GM12864 (cell line): ENCODE results near the gene PFDN1.

ENCODE experiments used
- DNase-seq: peaks from one replicate; pipeline ENCODE4 v3.0.0-alpha.2; 2011; ENCODE audit warnings: low read depth
- H3K4me3 ChIP-seq: 2 replicates; pipeline ENCODE4 v1.5.1; 2011; ENCODE audit warnings: mild to moderate bottlenecking, low read depth, low read length, control low read depth
- CTCF ChIP-seq: IDR thresholded peaks from 2 replicates; pipeline ENCODE4 v1.5.1; 2011; ENCODE audit warnings: low read depth, mild to moderate bottlenecking, moderate library complexity, low read length, control low read depth, inconsistent platforms; ENCODE audit errors: missing control alignments

PFDN1 gene

GRCh38 chr5:140197023-140197422, 105.9 kb downstream of the PFDN1 start:
- no peak for TF ChIP-seq CTCF
- H3K4me3 ChIP-seq, result no peak overlapping the region
- no peak for DNase-seq

- TF ChIP-seq CTCF, result no peak
- DNase-seq, result no peak
- no peak overlapping the region for H3K4me3 ChIP-seq
These were observed 106.6 kb downstream of the PFDN1 start for GRCh38 chr5:140196115-140196814.
